Activated naive CD4-positive, alpha-beta T cell treated with anti-CD3 and anti-CD28 coated beads, Interleukin-2, amount 50 U/mL, for 16 hours (primary cell): ENCODE measurements around the gene TDRD9.
"Not testable (repeated sequence)": the region's sequence is repeated elsewhere in the genome, so short reads cannot be mapped to it uniquely, and the experiment has no call there.

Experiments
- DNase-seq: peaks from one replicate; pipeline ENCODE4 v3.0.0-alpha.2; 2020

Gene TDRD9

GRCh38 chr14:103894034-103894722 lies 34.1 kb upstream of the TDRD9 start:
- no peak for DNase-seq

DNA sequence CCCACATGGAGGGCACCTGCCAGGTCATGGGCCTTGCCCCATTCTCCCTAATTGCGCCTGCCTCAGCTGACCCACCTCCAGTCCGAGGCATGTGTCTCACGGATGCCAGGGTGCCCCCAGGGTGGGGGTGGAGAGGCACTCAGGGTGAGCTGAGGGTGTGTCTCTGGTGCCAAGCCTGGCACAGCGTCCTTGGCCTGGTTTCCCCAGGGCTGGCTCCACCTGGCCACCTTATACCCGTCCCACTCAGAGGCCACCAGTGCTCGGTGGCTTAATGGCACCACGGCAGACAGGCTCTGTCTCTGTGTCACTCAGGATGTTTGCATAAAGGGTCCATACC lies 33.6 kb upstream of the TDRD9 start:
- DNase-seq, result no peak

DNA sequence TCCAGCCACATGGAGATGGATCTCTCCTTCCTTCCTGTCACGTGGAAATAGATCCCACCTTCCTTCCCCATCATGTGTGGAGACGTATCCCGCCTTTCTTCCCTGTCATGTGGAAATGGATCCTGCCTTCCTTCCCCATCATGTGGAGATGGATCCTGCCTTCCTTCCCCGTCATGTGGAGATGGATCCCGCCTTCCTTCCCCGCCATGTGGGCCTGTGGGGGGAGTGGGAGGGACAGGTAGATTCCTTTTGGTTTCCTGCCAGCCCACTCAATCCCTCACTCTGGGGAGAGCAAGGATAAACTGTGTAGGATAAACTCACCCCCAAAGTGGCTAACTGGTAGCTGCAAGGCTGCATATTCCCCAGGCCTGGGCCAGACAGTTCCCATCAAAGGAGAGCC lies 31.7 kb upstream of the TDRD9 start:
- DNase-seq, result no peak

- no peak for DNase-seq
Observed at GRCh38 chr14:103897075-103897947, 30.9 kb upstream of the TDRD9 start.

DNA sequence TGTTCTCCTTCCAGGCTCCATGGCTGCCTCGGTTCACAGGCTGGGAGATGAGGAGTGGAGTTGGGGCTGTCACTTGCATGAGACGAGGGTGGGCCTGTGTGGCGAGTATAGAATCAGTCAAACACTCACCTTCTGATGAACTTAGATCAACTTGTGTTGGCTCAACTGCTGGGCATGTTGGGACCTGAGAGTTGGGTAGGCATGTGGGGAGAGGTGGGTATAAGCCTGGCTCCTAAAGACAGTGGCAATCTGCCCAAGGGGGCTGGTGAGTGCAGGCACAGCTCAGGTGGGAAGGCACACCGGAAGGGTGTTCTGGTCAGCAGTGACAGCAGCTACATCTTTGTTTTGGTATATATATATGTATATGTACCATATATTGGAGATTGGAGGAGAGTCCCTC lies 30.1 kb upstream of the TDRD9 start:
- no peak for DNase-seq

- DNase-seq, result no peak
Observed at GRCh38 chr14:103898711-103899110, 29.5 kb upstream of the TDRD9 start.

- DNase-seq, result no peak
Observed at GRCh38 chr14:103899316-103899715, 28.9 kb upstream of the TDRD9 start.

DNA sequence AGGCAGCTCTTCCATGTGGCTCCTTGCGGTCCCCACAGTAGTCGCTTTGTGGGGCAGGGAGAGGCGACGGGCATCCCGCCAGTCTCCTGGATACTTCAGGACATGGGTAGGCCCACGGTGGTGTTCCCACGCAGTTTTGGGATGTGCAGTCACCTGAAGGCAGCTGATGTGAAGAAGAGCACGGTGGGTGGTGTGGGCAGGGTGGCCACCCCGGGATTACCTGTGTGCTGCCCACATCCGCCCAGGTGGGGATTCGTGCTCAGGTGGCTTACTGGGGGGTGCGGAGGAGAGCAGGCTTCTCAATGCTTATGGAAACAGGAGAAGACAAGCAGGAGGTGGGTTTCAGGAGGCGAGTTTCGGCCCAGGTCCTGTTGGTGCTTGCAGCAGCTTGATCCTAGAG lies 28.4 kb upstream of the TDRD9 start:
- DNase-seq, result no peak

- DNase-seq, result no peak
Observed at GRCh38 chr14:103904493-103905107, 23.7 kb upstream of the TDRD9 start.

- DNase-seq, result peak; percentile 36
Observed at GRCh38 chr14:103905842-103906456, 22.3 kb upstream of the TDRD9 start.

- peak; percentile 43 for DNase-seq
Observed at GRCh38 chr14:103908580-103908979, 19.7 kb upstream of the TDRD9 start.

DNA sequence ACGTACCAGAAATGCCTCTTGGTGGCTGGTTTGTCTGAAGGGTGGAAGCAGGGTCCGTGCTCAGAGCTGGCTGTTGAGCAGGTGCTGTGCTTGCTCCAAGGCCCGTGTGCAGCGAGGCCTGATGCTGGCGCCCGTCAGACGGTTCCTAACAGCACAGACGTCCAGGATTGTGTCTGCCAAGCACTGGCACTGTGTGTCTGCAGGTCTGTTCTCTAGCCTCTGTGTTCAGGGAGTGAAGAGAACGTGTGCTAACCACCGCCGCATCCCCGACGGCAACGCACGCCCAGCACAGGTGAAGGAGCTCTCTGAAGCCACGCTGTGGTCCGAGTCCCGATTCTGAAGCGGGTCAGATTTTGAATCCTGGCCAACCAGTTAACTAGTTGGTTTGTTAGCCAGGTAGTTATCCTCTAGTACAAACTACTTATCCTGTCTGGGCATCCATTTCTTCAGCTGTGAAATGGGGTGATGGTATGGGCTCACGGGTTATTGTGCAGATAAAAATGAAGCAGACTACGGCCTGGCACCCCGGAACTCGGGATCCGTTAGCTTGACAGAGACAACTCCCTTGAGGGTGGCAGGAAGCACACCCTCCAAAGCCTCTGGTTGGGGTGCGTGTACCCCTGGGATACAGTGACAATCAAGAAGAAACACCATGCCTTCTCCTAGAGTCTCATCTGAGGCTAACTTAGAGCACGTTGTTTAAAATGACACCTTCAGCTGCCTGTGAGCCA lies 18.6 kb upstream of the TDRD9 start:
- no peak for DNase-seq

DNA sequence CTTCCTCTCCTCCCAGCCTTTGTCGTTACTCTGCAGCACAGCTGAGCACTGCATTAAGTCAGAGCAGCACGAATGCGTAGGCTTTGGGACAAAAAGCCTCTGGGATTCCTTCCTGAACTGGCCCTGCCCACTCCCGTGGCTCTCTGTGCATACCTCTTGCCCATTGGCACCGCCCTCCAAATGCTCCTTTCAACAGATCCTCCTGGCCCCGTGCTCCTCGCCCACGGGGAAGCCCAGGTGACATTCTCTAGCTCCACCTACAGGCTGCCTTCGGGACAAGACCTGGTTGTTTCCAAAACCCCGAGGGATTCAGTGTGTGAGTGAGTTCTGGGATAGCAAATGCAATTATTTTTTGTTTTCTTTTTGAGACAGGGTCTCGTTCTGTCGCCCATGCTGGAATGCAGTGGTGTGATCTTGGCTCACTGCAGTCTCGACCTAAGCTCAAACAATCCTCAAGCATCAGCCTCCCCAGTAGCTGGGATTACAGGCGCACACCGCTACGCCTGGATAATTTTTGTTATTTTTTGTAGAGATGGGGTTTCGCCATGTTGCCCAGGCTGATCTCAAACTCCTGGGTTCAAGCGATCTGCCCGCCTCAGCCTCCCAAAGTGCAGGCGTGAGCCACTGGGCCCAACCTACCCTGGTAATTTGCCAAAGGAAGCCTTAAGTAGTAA lies 17.9 kb upstream of the TDRD9 start:
- peak; percentile 76 for DNase-seq

GRCh38 chr14:103910984-103911383 lies 17.3 kb upstream of the TDRD9 start:
- DNase-seq, result no peak

- DNase-seq, result no peak
Observed at GRCh38 chr14:103915616-103916015, 12.6 kb upstream of the TDRD9 start.

DNA sequence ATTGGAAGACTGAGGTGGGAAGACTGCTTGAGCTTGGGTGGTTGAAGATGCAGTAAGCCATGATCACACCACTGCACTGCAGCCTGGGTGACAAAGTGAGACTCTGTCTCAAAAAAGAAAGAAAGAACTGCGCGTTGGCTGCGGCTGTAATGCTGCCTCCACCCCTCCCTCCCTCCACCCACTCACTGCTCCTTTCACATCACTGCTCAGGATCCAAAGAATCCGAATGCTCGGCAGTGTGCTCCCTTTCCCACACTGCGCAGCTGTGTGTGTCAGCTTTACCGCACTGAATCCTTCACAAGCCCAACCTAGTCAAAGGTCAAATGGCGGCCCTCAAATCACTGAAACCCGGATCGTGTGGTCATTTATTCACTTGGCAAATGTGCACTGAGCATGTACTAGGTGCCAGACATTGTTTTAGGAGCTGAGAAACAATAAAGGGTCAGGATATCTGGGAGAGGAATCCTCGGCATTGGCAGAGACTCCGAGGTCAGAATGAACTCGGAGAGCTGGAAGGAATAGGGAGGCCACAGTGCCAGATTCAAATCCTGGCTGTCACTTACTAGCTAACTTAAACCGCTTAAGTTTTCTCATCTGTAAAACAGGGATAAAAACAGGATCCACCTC lies 11.5 kb upstream of the TDRD9 start:
- DNase-seq, result no peak

GRCh38 chr14:103920981-103921854 lies 7.0 kb upstream of the TDRD9 start:
- peak; percentile 97 for DNase-seq

DNA sequence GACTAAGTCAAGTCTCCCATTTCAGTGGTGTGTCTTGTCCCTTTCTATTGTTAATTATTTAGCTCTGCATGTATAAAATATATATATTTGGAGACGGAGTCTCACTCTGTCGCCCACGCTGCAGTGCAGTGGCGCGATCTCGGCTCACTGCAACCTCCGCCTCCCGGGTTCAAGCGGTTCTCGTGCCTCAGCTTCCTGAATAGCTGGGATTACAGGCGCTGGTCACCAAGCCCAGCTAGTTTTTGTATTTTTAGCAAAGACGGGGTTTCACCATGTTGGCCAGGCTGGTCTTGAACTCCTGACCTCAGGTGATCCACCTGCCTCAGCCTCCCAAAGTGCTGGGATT lies 6.4 kb upstream of the TDRD9 start:
- not testable (repeated sequence) for DNase-seq

- no peak for DNase-seq
Observed at GRCh38 chr14:103923863-103924262, 4.4 kb upstream of the TDRD9 start.

GRCh38 chr14:103925316-103925715 lies 2.9 kb upstream of the TDRD9 start:
- DNase-seq, result no peak

GRCh38 chr14:103927566-103927965 lies 690 bp upstream of the TDRD9 start:
- no peak for DNase-seq
